Measurements from ENCODE around the gene C17orf113.
"Not testable (repeated sequence)": the region's sequence is repeated elsewhere in the genome, so short reads cannot be mapped to it uniquely, and the experiment has no call there.

The C17orf113 gene

GRCh38 chr17:42025191-42025579 is 25.2 kb downstream of the C17orf113 start:
- in situ Hi-C loops (cut with HindIII; ENCODE audit: low pct_ligation_motif_present, low pct_unique_long_range_greater_than_20kb, low sequenced_read_pairs), result no loop called here
- no peak for DNase-seq

DNA sequence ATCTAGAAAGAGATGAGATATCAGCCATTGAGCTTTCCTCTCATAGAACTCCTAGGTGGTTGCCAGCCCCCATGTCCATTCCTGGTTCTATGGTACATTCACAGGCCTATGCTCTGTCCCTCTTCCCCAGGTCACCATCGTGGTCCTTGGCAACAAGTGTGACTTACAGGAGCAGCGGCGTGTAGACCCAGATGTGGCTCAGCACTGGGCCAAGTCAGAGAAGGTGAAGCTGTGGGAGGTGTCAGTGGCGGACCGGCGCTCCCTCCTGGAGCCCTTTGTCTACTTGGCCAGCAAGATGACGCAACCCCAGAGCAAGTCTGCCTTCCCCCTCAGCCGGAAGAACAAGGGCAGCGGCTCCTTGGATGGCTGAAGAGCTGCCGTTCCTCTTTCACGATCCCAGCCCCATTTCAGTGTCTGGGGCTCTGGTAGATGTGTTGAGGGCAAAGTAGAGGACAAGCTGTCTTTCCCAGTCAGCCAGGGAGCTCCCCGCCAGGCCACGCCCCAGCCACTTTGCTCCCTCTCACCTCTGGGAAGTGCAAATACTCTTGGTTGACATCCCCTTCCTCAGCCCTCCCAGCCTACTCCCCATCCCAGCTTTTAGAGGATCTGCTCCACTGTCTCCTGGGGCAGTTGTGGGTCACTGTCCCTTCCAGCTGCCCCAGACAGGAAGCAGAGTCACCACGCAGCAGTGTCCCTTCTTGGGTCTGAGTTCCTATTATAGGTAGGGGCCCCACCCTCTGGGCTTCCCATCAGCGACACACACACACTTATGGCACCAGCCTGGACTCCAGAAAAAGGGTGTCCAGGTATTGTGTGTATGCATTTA is 26.7 kb downstream of the C17orf113 start:
- DNase-seq, result no peak
- in situ Hi-C loops (cut with HindIII; ENCODE audit: low pct_ligation_motif_present, low pct_unique_long_range_greater_than_20kb, low sequenced_read_pairs), result no loop called here

DNA sequence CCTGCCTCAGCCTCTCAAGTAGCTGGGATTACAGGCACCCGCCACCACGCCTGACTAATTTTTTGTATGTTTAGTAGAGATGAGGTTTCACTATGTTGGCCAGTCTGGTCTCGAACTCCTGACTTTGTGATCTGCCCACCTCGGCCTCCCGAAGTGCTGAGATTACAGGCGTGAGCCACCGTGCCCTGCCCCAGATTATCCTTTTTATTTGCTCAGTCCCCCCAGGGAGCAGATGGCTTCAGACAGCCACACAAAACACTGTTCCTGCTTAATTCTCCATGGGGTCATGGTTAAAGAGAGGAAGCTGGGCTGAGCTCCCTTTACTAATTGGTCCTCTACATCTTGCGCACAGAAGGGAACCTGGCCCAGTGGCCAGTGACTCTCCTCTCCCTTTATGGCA is 29.6 kb downstream of the C17orf113 start:
- in situ Hi-C loops (cut with HindIII; ENCODE audit: low pct_ligation_motif_present, low pct_unique_long_range_greater_than_20kb, low sequenced_read_pairs), result not testable (repeated sequence)

DNA sequence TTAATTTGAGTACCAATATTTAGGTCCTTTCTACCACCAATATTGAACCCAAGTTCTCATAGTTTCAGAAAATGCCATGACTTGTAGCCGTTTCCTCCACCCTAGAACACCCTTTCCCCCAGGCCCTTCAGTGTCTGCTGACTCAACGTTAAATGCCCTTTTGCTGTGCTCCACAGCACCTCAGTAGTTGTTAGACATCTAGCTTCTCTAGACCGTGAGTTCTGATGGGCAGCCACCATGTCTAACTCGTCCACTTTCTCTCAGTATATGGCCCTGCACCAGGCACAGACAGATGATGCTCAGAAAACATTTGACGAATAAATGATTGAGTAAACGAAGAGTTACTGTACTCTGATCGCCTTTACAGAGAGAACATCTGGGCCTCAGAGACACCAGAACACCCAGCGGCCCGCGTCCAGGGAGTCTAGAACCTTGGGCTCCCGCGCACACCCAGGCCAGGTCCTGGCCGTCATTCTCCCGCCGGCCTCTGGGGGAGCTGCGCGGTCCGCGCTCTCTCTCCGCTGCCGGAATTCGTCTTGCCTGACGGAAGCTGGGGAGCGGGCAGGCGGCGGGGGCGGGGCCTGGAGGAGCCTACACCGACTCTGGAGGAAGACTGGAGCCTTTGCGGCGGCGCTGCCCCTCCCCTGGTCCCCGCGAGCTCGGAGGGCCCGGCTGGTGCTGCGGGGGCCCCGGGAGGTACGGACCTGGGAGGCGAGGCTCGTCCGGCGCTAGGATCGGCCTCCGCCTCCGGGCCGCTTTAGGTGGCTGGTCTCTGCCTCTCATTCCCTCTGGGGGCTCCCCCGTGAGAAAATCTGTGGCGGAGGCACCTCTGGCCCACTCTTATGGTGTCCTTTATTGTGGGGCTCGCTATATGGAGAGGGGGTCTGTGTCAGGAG is 30.6 kb downstream of the C17orf113 start, which contains the start of gene NKIRAS2:
Gene NKIRAS2, plus strand, starts transcription at position 582 of the 896 bp plus-strand sequence. CDS start 1,488 bp downstream, outside the sequence.
- in situ Hi-C loops (cut with HindIII; ENCODE audit: low pct_ligation_motif_present, low pct_unique_long_range_greater_than_20kb, low sequenced_read_pairs), result no loop called here
- DNase-seq, result peak; percentile 94

More for the DNA sequence above, 29.6 kb downstream of the C17orf113 start:
- DNase-seq, result not testable (repeated sequence)

GRCh38 chr17:42018988-42019387 is 31.4 kb downstream of the C17orf113 start:
- no peak for DNase-seq
- in situ Hi-C loops (cut with HindIII; ENCODE audit: low pct_ligation_motif_present, low pct_unique_long_range_greater_than_20kb, low sequenced_read_pairs), result no loop called here

DNA sequence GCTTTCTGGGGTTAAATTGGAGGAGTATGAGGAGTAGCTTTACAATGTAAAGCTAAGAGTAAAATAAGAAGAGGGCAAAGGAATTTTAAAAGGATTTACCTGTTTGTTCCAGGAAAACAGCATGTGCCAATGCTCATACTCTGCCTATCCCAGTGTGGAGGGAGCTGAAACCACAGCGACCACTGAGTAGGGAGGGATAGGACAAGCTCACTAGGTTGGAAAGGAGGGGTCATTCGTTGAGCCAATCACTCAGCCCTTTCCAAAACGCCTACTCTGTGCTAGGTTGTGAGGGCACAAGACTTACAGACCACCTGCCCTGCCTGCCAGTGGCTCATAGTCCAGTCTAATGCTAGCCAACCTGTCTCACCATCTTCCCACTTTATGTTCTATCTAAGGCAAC is 32.1 kb downstream of the C17orf113 start:
- no peak for DNase-seq
- in situ Hi-C loops (cut with HindIII; ENCODE audit: low pct_ligation_motif_present, low pct_unique_long_range_greater_than_20kb, low sequenced_read_pairs), result no loop called here

DNA sequence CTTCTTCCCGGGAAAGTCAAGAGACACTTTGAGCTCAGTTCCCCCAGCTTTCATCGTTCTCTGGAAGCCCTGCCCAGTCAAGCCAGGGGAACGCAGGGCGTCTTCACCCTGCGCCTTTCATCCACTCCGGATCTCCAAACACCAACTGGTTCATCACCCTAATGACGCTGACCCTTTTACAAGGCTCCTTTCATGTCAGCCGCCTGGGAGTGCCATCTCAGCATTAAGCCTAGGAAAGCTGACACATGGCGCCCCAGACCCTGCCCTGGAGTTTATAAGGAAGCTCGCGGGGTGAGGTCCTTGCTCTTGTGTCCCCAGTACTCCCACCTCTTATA is 32.6 kb downstream of the C17orf113 start:
- in situ Hi-C loops (cut with HindIII; ENCODE audit: low pct_ligation_motif_present, low pct_unique_long_range_greater_than_20kb, low sequenced_read_pairs), result no loop called here
- DNase-seq, result no peak

DNA sequence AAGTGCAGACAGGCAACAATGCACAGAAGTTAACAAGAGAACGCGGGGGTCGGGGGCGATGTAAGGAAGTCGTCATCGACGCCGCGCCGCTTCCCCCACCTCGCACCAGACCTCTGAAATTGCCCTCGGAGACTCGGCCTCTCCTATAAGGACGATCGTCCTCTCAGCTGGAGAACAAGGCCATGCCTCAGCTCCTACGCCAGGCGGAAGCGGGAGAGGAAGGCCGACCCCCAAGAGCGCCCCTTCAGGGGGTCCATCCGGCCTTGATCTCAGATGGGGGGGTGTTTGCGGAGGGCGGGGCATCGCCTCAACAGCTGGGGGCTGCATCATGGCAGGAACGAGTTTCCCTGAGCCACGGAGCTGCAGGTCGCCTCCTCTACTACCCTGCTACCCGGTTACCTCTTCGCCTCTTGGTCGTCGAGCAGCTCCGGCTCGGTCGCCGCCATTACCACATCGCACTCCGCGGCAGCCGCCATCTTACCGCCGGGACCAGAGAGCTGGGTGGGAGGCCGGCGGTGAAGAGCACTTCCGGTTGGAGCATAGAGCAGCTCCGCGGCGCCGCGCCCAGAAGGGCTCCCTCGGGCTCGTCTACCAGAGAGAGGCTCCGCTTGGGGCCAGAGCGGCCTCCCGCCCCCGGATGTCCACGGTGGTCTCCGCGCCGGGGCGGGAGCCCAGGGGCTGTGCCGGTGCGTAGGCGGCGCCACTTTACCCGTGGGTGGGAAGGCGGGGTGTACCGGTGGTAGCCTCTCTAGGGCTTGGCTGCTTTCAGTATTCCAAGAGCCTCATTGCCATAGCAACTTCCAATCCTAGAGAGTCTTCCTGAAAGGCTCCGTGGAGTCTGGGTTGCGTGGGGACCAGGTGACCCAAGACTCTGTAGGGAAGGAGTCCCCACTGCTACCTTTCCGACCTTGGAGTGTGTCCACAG is 33.2 kb downstream of the C17orf113 start, which contains the start of gene DNAJC7:
Gene DNAJC7, minus strand, starts transcription at position 499 of the 925 bp plus-strand sequence. Its CDS starts 23 bp downstream, at position 476.
- in situ Hi-C loops (cut with HindIII; ENCODE audit: low pct_ligation_motif_present, low pct_unique_long_range_greater_than_20kb, low sequenced_read_pairs), result no loop called here
- peak; percentile 92 for DNase-seq

GRCh38 chr17:42016411-42016831 is 34.0 kb downstream of the C17orf113 start:
- peak; percentile 42 for DNase-seq
- in situ Hi-C loops (cut with HindIII; ENCODE audit: low pct_ligation_motif_present, low pct_unique_long_range_greater_than_20kb, low sequenced_read_pairs), result no loop called here

DNA sequence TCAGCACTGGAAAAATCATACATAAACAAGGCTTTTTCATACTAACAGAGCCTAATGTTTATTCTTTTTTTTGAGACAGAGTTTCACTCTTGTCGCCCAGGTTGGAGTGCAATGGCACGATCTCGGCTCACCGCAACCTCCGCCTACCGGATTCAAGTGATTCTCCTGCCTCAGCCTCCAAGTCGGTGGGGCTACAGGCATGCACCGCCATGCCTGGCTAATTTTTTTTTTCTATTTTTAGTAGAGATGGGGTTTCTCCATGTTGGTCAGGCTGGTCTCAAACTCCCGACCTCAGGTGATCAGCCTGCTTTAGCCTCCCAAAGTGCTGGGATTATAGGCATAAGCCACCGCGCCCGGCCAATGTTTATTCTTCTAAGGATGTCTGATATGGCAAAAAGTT is 36.7 kb downstream of the C17orf113 start:
- DNase-seq; in situ Hi-C loops (cut with HindIII; ENCODE audit: low pct_ligation_motif_present, low pct_unique_long_range_greater_than_20kb, low sequenced_read_pairs): not testable (repeated sequence)

DNA sequence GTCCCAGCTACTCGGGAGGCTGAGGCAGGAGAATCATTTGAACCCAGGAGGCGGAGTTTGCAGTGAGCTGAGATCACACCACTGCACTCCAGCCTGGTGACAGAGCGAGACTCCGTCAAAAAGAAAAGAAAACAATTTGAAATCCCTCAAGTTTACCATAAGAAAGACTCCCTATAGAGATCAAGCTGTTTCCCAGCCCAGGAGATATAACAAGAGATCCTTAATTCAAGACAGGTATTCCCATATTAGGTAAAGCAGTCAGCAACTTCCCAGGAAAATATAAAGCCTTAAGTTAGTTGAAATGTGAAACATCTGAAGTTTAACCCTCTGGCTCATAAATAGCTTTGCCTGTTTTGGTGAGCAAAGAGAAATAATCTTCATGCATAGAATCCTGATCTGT is 38.0 kb downstream of the C17orf113 start:
- in situ Hi-C loops (cut with HindIII; ENCODE audit: low pct_ligation_motif_present, low pct_unique_long_range_greater_than_20kb, low sequenced_read_pairs); DNase-seq: not testable (repeated sequence)

- peak; percentile 56 for DNase-seq
- in situ Hi-C loops (cut with HindIII; ENCODE audit: low pct_ligation_motif_present, low pct_unique_long_range_greater_than_20kb, low sequenced_read_pairs), result no loop called here
Observed at GRCh38 chr17:42010898-42011516, 39.4 kb downstream of the C17orf113 start.

DNA sequence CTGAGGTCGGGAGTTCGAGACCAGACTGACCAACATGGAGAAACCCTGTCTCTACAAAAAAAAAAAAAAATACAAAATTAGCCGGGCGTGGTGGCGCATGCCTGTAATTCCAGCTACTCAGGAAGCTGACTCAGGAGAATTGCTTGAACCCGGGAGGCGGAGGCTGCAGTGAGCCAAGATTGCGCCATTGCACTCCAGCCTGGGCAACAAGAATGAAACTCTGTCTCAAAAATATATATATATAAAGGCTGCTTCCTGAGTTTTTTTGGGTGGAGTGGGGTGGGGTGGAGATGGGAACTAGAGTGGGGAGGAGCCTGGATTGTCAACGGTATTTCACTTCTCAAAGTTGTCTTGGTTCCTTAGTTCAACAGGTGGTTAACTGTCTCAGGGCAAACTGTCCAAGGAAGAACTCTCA is 40.1 kb downstream of the C17orf113 start:
- in situ Hi-C loops (cut with HindIII; ENCODE audit: low pct_ligation_motif_present, low pct_unique_long_range_greater_than_20kb, low sequenced_read_pairs), result not testable (repeated sequence)
- DNase-seq, result peak; percentile 27

DNA sequence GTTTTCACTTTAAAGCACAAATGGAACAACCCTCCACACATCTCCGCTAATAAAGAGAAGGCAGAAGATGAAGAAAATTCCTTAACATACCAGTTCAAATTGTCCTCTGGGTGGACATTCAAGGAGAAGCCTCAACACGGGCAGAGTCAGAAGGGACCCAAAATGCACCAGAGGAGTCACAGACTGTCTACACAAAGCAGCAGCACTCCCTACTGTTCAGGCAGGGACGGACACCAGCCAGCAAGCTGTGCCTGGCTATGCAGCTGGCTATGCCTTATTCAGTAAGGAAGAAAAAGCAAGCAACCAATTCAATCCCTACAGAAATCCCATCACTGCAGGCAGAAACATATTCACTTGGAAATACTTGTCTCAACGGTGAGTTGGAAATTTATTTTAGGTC is 41.2 kb downstream of the C17orf113 start:
- DNase-seq, result no peak
- in situ Hi-C loops (cut with HindIII; ENCODE audit: low pct_ligation_motif_present, low pct_unique_long_range_greater_than_20kb, low sequenced_read_pairs), result no loop called here

GRCh38 chr17:42005166-42005565 is 45.2 kb downstream of the C17orf113 start:
- DNase-seq, result no peak
- in situ Hi-C loops (cut with HindIII; ENCODE audit: low pct_ligation_motif_present, low pct_unique_long_range_greater_than_20kb, low sequenced_read_pairs), result no loop called here

- no peak for DNase-seq
- in situ Hi-C loops (cut with HindIII; ENCODE audit: low pct_ligation_motif_present, low pct_unique_long_range_greater_than_20kb, low sequenced_read_pairs), result no loop called here
Observed at GRCh38 chr17:42002792-42003301, 47.6 kb downstream of the C17orf113 start.

DNA sequence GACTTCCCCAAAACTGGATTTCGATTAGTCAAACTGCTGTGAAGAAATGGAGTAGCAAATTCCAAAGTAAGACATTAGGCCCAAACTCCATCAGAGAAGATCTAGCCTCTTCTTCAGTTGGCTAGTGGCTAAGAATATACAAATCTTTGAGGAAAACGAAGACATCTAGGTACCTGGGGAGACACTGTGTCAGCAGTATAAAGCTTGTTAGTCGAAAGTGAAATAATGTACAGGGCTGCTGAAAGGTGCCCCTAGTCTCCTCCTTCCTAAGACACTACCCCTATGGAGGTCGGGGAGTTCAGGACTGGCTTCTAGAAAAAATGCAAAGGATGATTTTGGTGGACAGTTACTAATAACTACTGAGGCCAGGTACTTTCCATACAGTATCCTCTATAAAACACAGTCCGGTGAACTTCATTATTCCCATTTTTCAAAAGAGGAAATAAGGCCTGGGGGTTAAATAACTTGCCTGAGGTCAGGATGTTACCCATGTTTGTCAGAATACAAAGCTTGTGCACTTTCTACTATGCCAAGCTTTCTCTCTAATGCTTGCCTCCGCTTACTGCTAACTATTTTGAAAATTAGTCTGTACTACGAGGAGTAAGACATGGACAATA is 48.1 kb downstream of the C17orf113 start:
- in situ Hi-C loops (cut with HindIII; ENCODE audit: low pct_ligation_motif_present, low pct_unique_long_range_greater_than_20kb, low sequenced_read_pairs), result no loop called here

More for the DNA sequence above, 48.1 kb downstream of the C17orf113 start:
- DNase-seq, result no peak

All from ACHN (cell line).